GM19193 (cell line): ENCODE results near the gene ZNF281.

Experiments
- POLR2A ChIP-seq: IDR thresholded peaks from 4 replicates; pipeline ENCODE4 v1.6.1; 2011; ENCODE audit not compliant: insufficient read depth, insufficient read length; ENCODE audit errors: extremely low read depth

ZNF281 gene

GRCh38 chr1:200379940-200380588 lies 29.8 kb downstream of the ZNF281 start:
- no peak for TF ChIP-seq POLR2A

- TF ChIP-seq POLR2A = no peak
These were observed 30.4 kb downstream of the ZNF281 start for GRCh38 chr1:200379432-200379757.

DNA sequence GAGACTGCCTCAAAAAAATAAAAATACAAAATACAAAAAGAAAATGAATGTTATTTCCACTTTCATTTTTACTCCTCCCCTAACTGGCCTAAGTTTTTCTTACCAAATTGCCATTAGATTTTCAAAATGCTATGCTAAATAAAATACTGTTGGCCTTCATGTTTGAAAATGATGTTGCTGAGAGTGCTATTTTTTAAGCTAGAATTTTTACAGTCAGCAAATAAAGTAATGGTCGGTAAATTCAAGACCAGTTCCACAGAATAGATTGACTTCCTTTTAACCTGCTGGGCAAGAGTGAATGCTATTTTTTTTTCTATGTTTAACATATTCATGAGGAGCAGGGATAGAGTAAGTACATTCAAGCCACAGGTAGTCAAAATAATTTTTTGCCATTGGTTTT lies 31.7 kb downstream of the ZNF281 start:
- TF ChIP-seq POLR2A = no peak

- no peak for TF ChIP-seq POLR2A
These were observed 33.3 kb downstream of the ZNF281 start for GRCh38 chr1:200376528-200376927.

DNA sequence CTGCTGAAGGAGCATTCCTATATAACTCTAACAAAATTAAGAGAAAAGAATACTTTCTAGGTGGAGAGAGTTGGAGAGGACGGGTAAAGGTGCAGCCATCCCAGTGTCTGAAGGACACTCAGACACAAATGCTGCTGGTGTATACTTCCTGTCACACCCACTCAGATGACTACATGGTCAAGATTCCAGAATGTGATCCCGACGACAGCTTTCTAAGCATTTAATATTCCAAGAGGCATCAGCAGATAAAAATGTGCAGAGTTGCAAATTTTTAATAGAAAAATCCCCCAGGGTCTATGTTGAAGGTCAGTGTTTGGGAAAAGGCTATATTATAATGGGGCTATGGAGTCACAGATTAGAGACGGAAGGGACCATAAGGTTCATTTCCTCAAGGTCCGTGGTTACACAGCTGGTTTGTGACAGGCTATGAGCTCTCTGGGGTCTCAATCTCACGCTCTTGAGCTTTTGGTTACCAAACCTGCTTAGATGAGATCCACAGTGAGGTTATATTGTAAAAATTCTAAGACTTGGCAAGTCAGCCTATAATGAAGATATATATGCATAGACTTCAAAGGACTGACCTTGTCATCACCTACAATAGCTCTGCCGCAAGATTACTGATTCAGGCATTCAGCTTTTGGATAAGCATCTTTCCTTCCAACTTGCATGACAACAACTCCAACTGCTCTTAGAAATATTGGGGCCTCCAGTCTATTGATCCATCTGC lies 35.1 kb downstream of the ZNF281 start:
- no peak for TF ChIP-seq POLR2A

GRCh38 chr1:200373811-200374231 lies 36.0 kb downstream of the ZNF281 start:
- no peak for TF ChIP-seq POLR2A

- TF ChIP-seq POLR2A = no peak
These were observed 37.0 kb downstream of the ZNF281 start for GRCh38 chr1:200372885-200373181.

- no peak for TF ChIP-seq POLR2A
These were observed 37.5 kb downstream of the ZNF281 start for GRCh38 chr1:200372095-200372884.

DNA sequence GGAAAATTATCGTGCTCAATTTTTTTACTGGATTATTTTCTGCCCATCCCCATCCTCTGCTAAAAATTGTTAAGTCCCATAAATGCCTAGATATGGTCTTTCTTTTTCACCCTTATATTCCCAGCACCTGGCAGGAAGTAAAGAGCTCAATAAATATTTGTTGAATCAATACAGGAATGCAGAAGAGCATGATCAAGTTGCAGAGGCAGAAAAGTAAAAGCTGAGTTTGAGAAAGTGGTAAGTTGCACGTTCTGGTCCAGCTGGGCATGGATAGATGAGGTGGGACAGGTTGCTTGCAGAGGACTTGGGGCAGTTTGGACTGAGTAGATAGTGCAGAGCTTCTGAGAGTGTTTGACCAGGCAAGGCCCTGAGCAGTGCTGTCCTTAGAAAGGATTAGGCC lies 40.1 kb downstream of the ZNF281 start:
- TF ChIP-seq POLR2A = no peak

DNA sequence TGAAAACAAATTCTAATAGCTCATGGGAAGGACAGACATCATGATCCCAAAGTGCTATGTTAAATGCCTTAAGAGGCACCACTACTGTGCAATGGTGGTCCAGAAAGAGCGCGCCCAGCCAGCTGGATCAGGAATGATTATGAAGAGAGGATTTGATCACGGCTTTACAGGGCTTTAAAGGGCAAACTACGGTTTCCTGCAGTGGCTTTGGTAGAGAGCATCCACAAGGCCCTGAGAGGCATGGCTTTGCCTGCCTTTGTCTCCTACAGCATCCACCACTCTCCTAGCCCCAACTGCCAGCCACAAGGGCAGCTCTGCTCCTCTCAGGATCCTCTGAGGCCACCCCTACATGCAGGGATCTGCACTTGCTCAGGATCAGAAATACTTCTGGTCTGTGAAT lies 40.7 kb downstream of the ZNF281 start:
- TF ChIP-seq POLR2A = no peak

DNA sequence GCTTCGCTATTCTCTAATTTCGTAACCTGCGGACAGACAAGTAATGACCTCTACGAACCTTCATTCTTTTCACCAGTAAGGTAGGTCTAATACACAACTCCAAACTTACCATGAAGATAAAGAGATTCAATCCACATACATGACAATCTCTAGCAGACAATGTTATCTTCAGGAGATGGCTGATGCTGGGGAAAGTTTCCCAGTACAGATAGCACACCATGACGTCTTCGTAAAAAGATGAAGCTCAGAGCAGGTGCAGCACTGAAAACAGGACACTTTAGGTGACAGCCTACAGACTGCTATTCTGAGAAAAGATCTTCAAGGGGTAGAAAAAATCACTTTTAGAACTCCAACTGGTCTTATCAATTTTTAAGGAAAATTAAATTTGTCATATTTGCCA lies 41.3 kb downstream of the ZNF281 start:
- no peak for TF ChIP-seq POLR2A

GRCh38 chr1:200367841-200368534 lies 41.8 kb downstream of the ZNF281 start:
- TF ChIP-seq POLR2A = no peak

DNA sequence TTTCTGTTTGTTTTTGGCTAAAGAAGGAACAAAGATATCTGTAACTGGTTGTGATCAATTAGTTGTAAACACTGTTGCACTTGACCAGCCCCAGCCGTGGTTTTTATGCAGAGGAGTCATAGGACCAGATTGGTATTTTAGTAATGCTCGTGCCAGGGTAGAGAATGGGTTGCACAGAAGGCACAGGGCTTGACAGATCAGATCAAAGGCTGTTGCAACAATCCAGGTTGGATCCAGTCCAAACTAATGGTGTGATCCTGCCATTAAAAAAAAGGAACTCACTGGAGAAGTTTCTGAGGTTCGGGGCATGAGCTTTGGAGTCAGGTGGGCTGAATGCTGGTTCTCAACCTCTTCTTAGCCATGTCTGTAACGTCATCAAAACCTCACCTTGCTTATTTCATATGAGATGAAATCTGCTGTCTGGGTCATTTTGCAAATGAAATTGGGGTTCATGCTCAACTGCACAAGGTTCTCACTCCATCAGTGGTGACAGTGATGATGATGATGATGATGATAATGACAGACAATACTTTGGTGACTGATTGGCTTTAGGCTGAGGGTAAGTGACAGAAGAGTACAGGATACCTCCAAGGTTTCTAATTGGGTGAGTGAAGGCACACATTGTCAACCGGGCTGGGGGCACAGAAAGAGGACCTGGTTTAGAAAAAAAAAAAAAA lies 43.1 kb downstream of the ZNF281 start:
- no peak for TF ChIP-seq POLR2A

- TF ChIP-seq POLR2A = no peak
These were observed 43.9 kb downstream of the ZNF281 start for GRCh38 chr1:200365897-200366426.

GRCh38 chr1:200364831-200365230 lies 45.0 kb downstream of the ZNF281 start:
- TF ChIP-seq POLR2A = no peak
